Loucy (cell line): ENCODE data around the gene FLOT1.

Experiments used
- H2AFZ ChIP-seq: fragments of 200-600 bp; sonication (generic); 2 replicates; pipeline ENCODE4 v1.6.0; 2016; ENCODE audit warnings: antibody characterized with exemption, mild to moderate bottlenecking, low read length, moderate library complexity
- H3F3A ChIP-seq: fragments of 200-600 bp; 2 replicates; pipeline ENCODE4 v1.6.0; 2016; ENCODE audit warnings: antibody characterized with exemption, low read depth, mild to moderate bottlenecking
- H3K27me3 ChIP-seq: fragments of 200-600 bp; sonication (generic); 2 replicates; pipeline ENCODE4 v1.6.1; 2014; ENCODE audit warnings: low read length, mild to moderate bottlenecking; ENCODE audit not compliant: insufficient read depth, poor library complexity, severe bottlenecking
- H3K36me3 ChIP-seq: fragments of 200-600 bp; sonication (generic); 2 replicates; pipeline ENCODE4 v1.6.1; 2016; ENCODE audit warnings: low read length; ENCODE audit not compliant: insufficient read depth
- H3K4me1 ChIP-seq: fragments of 200-600 bp; sonication (generic); 2 replicates; pipeline ENCODE4 v1.5.1; 2014; ENCODE audit warnings: low read length, mild to moderate bottlenecking; ENCODE audit not compliant: insufficient read depth, poor library complexity, severe bottlenecking
- H3K4me2 ChIP-seq: fragments of 200-600 bp; sonication (generic); 2 replicates; pipeline ENCODE4 v1.6.0; 2014; ENCODE audit warnings: antibody characterized with exemption, low read length, low read depth, mild to moderate bottlenecking; ENCODE audit not compliant: poor library complexity, severe bottlenecking
- H3K4me3 ChIP-seq: fragments of 200-600 bp; sonication (generic); 2 replicates; pipeline ENCODE4 v1.5.1; 2014; ENCODE audit warnings: low read length, mild to moderate bottlenecking, mixed read lengths; ENCODE audit not compliant: poor library complexity, severe bottlenecking
- H3K79me2 ChIP-seq: fragments of 200-600 bp; sonication (generic); 2 replicates; pipeline ENCODE4 v1.6.1; 2014; ENCODE audit warnings: low read length; ENCODE audit not compliant: insufficient read depth
- H3K9ac ChIP-seq: fragments of 200-600 bp; sonication (generic); 2 replicates; pipeline ENCODE4 v1.6.0; 2014; ENCODE audit warnings: mild to moderate bottlenecking, low read depth, low read length, moderate library complexity; ENCODE audit not compliant: poor library complexity, severe bottlenecking
- H3K9me2 ChIP-seq: fragments of 200-600 bp; sonication (generic); replicated peaks from 2 replicates; pipeline ENCODE4 v1.6.1; 2016; ENCODE audit warnings: low read depth, low read length, mixed read lengths
- H3K9me3 ChIP-seq: fragments of 200-600 bp; sonication (generic); 2 replicates; pipeline ENCODE4 v1.6.1; 2014; ENCODE audit warnings: mild to moderate bottlenecking, antibody characterized with exemption, low read length, low read depth; ENCODE audit not compliant: insufficient read depth
- H4K20me1 ChIP-seq: fragments of 200-600 bp; sonication (generic); 2 replicates; pipeline ENCODE4 v1.6.0; 2014; ENCODE audit warnings: antibody characterized with exemption, low read length, mild to moderate bottlenecking; ENCODE audit not compliant: insufficient read depth, poor library complexity, severe bottlenecking
- EZH2phosphoT487 ChIP-seq: fragments of 200-600 bp; IDR thresholded peaks from 2 replicates; pipeline ENCODE4 v1.6.1; 2018; ENCODE audit warnings: antibody characterized with exemption, mild to moderate bottlenecking, moderate library complexity, borderline replicate concordance
- TF ChIP-seq, protein P1 (sequence below): fragments of 200-600 bp; sonication (generic); conservative IDR thresholded peaks from 2 replicates; pipeline ENCODE4 v1.5.1; 2014; ENCODE audit warnings: mild to moderate bottlenecking, antibody characterized with exemption, low read length

Gene FLOT1

DNA sequence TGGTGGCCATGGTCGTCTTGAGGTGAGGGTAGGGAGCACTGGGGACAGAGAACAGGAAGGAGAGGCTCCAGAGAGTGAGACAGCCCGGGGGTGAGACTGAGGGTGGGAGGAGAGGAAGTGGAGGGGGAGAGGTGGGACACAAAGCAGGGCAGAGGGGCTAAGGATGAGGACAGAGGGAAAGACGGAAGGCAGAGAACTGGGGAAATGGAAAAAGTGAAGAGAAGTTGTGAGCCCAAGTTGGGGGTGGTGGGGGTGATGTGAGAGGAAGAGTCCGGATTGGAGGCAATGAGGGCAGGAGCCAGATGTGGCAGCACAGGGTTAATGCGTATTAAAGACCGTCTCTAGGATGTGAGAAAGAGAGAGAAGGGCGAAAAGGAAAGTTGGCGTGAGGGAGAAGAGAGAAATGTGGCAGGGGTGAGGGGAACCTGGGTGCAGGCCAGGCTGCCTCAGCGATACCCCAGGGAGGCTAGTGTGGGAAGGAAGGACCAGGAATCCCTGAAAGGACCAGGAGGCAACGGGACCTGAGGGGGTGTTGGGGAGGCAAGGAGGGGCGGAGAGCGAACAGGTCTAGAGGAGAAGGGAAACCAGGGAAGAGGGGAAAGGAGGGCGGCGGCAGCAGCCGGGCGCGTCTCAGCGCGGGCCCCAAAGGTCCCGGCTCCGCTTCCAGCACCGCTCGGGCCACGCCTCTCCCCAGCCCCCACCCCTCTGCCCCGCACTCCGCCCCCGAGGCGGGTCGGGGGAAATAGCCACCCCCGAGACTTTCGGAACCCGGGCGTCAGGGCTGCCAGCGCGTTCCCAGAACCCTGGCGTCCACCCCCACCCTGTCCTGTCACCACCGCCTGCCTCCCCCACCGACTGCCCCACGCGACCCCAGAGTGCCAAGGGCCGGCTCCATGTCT is 56.2 kb downstream of the FLOT1 start, which contains the start of gene PPP1R18:
PPP1R18 (minus strand) TSS at position 637 of the 899 bp plus-strand sequence; CDS start at position 10, 627 bp downstream.
- no peaks in the 10 kb centered on the region for H3K9me2 ChIP-seq
- peak within 1 kb of the TSS; percentile 97 for H3K4me2 ChIP-seq
- no peaks in the 10 kb centered on the region for H3K36me3 ChIP-seq
- H3K4me1 ChIP-seq, result peaks cover 62% of the 10 kb centered on the region
- peak within 1 kb of the TSS; percentile 97 for H3K4me3 ChIP-seq
- no peaks in the 10 kb centered on the region for H3K27me3 ChIP-seq
- 0 out of 2 replicates have a peak within 1 kb of the TSS, but pooled peaks have one; percentile 26 for H2AFZ ChIP-seq
- peaks cover 5% of the 10 kb centered on the region for H3F3A ChIP-seq
- TF ChIP-seq, protein P1, sequence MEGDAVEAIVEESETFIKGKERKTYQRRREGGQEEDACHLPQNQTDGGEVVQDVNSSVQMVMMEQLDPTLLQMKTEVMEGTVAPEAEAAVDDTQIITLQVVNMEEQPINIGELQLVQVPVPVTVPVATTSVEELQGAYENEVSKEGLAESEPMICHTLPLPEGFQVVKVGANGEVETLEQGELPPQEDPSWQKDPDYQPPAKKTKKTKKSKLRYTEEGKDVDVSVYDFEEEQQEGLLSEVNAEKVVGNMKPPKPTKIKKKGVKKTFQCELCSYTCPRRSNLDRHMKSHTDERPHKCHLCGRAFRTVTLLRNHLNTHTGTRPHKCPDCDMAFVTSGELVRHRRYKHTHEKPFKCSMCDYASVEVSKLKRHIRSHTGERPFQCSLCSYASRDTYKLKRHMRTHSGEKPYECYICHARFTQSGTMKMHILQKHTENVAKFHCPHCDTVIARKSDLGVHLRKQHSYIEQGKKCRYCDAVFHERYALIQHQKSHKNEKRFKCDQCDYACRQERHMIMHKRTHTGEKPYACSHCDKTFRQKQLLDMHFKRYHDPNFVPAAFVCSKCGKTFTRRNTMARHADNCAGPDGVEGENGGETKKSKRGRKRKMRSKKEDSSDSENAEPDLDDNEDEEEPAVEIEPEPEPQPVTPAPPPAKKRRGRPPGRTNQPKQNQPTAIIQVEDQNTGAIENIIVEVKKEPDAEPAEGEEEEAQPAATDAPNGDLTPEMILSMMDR, result no peak
- TF ChIP-seq EZH2phosphoT487, result no peak
- peak within 1 kb of the TSS; percentile 96 for H3K9ac ChIP-seq
- no peaks in the 10 kb centered on the region for H3K9me3 ChIP-seq
- peaks cover 90% of the 10 kb centered on the region for H3K79me2 ChIP-seq
- H4K20me1 ChIP-seq, result peaks cover 28% of the 10 kb centered on the region

DNA sequence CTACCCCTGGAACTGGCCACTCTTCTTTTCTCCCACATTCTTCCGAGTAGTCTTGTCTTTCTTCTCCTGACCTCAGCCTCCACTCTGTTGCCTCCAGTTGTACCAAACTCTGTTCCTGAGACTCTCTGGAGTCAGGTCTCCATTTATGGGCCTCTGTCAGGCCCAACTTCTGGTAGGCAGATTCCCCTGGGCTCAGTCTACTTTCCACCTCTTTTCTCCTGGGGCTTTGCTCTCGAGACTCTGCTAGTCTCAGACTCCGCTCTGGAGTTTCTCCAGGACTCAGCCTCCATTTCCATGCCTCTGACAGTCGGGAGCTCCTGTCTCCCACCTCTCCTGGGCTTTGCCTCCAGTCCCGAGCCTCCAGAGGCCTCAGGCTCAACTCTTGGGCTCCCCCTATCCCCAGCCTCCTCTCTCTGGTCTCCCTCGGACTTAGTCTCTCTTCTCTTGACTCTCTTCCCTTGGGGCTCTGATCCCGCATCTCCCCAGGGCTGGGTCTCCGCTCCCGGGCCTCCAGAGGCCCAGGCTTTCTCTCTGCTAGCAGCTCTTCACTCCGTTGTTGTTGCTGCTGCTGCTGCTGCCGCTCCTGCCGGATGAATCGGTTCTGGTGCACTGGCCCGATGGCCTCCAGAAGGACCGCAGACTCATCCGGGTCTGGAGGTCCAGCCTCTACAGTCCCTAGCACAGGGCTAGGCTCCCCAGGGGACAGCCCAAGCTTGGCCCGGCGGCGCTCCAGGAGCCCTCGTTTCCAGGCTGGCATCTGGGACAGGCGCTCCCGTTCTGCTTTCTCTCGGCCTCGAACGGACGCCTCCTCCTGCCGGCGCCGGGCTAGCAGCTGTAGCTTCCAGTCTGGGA is 57.1 kb downstream of the FLOT1 start:
- Histone ChIP-seq H3K4me1 (peaks cover 62% of the 10 kb centered on the region), H3K4me3 (peak overlapping the region; percentile 97), H3K9me3 (no peaks in the 10 kb centered on the region), H3K36me3 (no peaks in the 10 kb centered on the region; the same call in 1 of the 2 replicates), H4K20me1 (peaks cover 35% of the 10 kb centered on the region), H3K9ac (peak overlapping the region; percentile 96), H3K9me2 (no peaks in the 10 kb centered on the region), H3K79me2 (peaks cover 95% of the 10 kb centered on the region), H3F3A (peaks cover 5% of the 10 kb centered on the region), H3K4me2 (peak overlapping the region; percentile 97), H3K27me3 (no peaks in the 10 kb centered on the region), H2AFZ (no peak overlapping the region)
- TF ChIP-seq, protein P1, result peak; percentile 51
- no peak for TF ChIP-seq EZH2phosphoT487

DNA sequence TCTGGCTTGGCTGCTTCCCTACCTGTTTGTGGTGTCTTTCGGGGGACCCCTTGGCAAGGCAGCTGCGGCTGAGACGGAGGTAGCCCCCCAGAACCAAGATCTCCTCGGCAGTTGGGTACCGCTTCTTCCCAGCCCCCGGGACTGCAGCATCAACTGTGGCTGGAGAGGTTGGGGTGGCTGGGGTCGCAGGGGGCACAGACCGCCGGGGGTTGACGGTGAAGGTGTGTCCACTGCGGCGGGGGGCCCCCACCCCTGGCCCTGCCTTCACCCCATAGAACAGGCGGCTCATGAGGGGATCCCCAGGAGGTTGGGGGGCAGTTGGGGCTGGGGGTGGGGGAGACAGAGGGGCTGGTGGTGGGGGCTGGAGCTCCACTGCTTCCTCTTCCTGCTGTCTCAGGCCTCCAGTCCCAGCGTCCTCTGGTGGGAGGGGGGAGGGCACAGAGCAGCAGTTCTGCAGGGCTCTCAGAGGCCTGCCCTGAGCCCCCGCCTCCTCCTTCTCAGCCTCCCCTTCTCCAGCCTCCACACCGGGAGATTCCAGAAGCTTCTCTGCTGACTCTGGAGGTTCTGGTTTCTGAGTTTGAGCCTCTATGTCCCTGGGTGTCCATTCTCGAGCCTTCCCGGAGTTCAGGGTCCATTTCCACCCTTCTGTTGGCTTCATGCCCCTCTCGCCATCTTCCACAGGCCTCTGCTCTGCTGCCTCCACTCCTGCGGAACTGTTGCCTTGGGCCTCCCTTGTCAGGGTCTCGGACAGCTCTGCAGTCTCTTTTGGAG is 57.9 kb downstream of the FLOT1 start:
- peaks cover 62% of the 10 kb centered on the region for H3K4me1 ChIP-seq
- TF ChIP-seq EZH2phosphoT487, result no peak
- TF ChIP-seq, protein P1, result no peak
- peaks cover 43% of the 10 kb centered on the region for H4K20me1 ChIP-seq
- peaks cover 95% of the 10 kb centered on the region for H3K79me2 ChIP-seq
- no peak overlapping the region for H2AFZ ChIP-seq
- H3K27me3 ChIP-seq, result no peaks in the 10 kb centered on the region
- H3K9me3 ChIP-seq, result no peaks in the 10 kb centered on the region
- peak overlapping the region; percentile 96 for H3K9ac ChIP-seq
- H3K4me2 ChIP-seq, result peak overlapping the region; percentile 97
- H3F3A ChIP-seq, result peaks cover 5% of the 10 kb centered on the region
- peak overlapping the region; percentile 97 for H3K4me3 ChIP-seq
- no peaks in the 10 kb centered on the region; the same call in 1 of the 2 replicates for H3K36me3 ChIP-seq
- no peaks in the 10 kb centered on the region for H3K9me2 ChIP-seq
